CD4-positive, alpha-beta T cell treated with Interleukin-4 for 1 hour (primary cell): Measurements from ENCODE around the gene DDX10.
A peak's percentile ranks its signal among the peaks of the same experiment; 100 is the strongest.

Experiments
- DNase-seq, 2 donors: peaks; one replicate each; pipeline ENCODE4 v3.0.0-alpha.2; 2020 to 2022

Gene DDX10

GRCh38 chr11:108662700-108663099 is 2.2 kb upstream of the DDX10 start:
- no peak for DNase-seq

- no peak for DNase-seq
Observed at GRCh38 chr11:108663154-108663877, 1.6 kb upstream of the DDX10 start.

GRCh38 chr11:108666373-108666772 is 1.5 kb downstream of the DDX10 start:
- DNase-seq = no peak

- no peak for DNase-seq
Observed at GRCh38 chr11:108669286-108669685, 4.4 kb downstream of the DDX10 start.

- no peak for DNase-seq
Observed at GRCh38 chr11:108669711-108670110, 4.8 kb downstream of the DDX10 start.

GRCh38 chr11:108670451-108670850 is 5.6 kb downstream of the DDX10 start:
- no peak for DNase-seq

- no peak for DNase-seq
Observed at GRCh38 chr11:108672113-108672512, 7.2 kb downstream of the DDX10 start.

- DNase-seq = no peak
Observed at GRCh38 chr11:108672786-108673185, 7.9 kb downstream of the DDX10 start.

- no peak for DNase-seq
Observed at GRCh38 chr11:108679045-108679444, 14.2 kb downstream of the DDX10 start.

- DNase-seq = no peak
Observed at GRCh38 chr11:108680271-108680670, 15.4 kb downstream of the DDX10 start.

- no peak for DNase-seq
Observed at GRCh38 chr11:108685419-108686130, 20.7 kb downstream of the DDX10 start.

GRCh38 chr11:108693852-108694251 is 29.0 kb downstream of the DDX10 start:
- DNase-seq = no peak

GRCh38 chr11:108694846-108695245 is 30.0 kb downstream of the DDX10 start:
- DNase-seq = no peak

- peak; percentile 44 to 49 for DNase-seq
Observed at GRCh38 chr11:108697872-108698473, 33.1 kb downstream of the DDX10 start.

GRCh38 chr11:108698844-108699642 is 34.2 kb downstream of the DDX10 start:
- no peak for DNase-seq

- no peak for DNase-seq
Observed at GRCh38 chr11:108703916-108704315, 39.0 kb downstream of the DDX10 start.

GRCh38 chr11:108705061-108705460 is 40.2 kb downstream of the DDX10 start:
- no peak for DNase-seq

GRCh38 chr11:108708173-108708572 is 43.3 kb downstream of the DDX10 start:
- DNase-seq = no peak

- DNase-seq = no peak
Observed at GRCh38 chr11:108709741-108710140, 44.9 kb downstream of the DDX10 start.

GRCh38 chr11:108713076-108713790 is 48.4 kb downstream of the DDX10 start:
- no peak for DNase-seq

- DNase-seq = no peak
Observed at GRCh38 chr11:108715239-108715638, 50.4 kb downstream of the DDX10 start.

GRCh38 chr11:108718466-108718865 is 53.6 kb downstream of the DDX10 start:
- no peak for DNase-seq
